Liver (tissue), 9 donors: ENCODE results near the gene JAZF1. TPM values are rescaled to one million over a fixed set of nuclear protein-coding genes. Genes with fewer than 3 reads are reported as not detected.
A peak's percentile ranks its signal among the peaks of the same experiment; 100 is the strongest.

Experiments used
- DNase-seq: peaks from one replicate; pipeline ENCODE4 v3.0.0-alpha.2; 2017; ENCODE audit warnings: low spot score
- H3K27ac ChIP-seq, 2 donors: one replicate each; pipeline ENCODE4 v1.7.0; 2013; ENCODE audit warnings: inconsistent platforms in 2 of 2, low read length in 2 of 2, control low read depth in 1 of 2, low read depth in 1 of 2, mild to moderate bottlenecking in 1 of 2
- H3K27me3 ChIP-seq, 4 donors: one replicate each; pipeline versions ENCODE4 v1.6.1 to v1.7.0; 2013; ENCODE audit warnings: low read length in 3 of 4, inconsistent platforms in 1 of 4, mild to moderate bottlenecking in 1 of 4, moderate library complexity in 1 of 4; ENCODE audit not compliant: control insufficient read depth in 4 of 4, insufficient read depth in 4 of 4
- H3K36me3 ChIP-seq, 4 donors: one replicate each; pipeline versions ENCODE4 v1.6.1 to v1.7.0; 2013; ENCODE audit warnings: low read length in 3 of 4, mild to moderate bottlenecking in 3 of 4, low read depth in 1 of 4, moderate library complexity in 1 of 4; ENCODE audit not compliant: control insufficient read depth in 4 of 4, insufficient read depth in 3 of 4
- H3K4me1 ChIP-seq, 4 donors: one replicate each; pipeline versions ENCODE4 v1.6.1 to v1.7.0; 2013; ENCODE audit warnings: low read length in 3 of 4, mild to moderate bottlenecking in 3 of 4, moderate library complexity in 1 of 4; ENCODE audit not compliant: control insufficient read depth in 4 of 4, insufficient read depth in 4 of 4
- H3K4me3 ChIP-seq, 3 donors: one replicate each; pipeline versions ENCODE4 v1.6.1 to v1.7.0; 2013; ENCODE audit warnings: low read length in 3 of 3, control low read depth in 1 of 3, low read depth in 1 of 3, mild to moderate bottlenecking in 1 of 3
- H3K9ac ChIP-seq, 2 donors: one replicate each; pipeline ENCODE4 v1.7.0; 2013; ENCODE audit warnings: low read length in 2 of 2, mild to moderate bottlenecking in 2 of 2, moderate library complexity in 2 of 2, control low read depth in 1 of 2, low read depth in 1 of 2
- H3K9me3 ChIP-seq, 4 donors: one replicate each; pipeline versions ENCODE4 v1.6.1 to v1.7.0; 2013; ENCODE audit warnings: low read length in 3 of 4; ENCODE audit not compliant: control insufficient read depth in 4 of 4
- CTCF ChIP-seq: fragments of 150-350 bp; IDR thresholded peaks from 2 replicates; pipeline ENCODE4 v1.5.1; 2017; ENCODE audit warnings: improper control_type of control experiment, low read depth, low read length; ENCODE audit not compliant: missing input control
- EGR1 ChIP-seq, 2 donors: IDR thresholded peaks; 2 replicates each; pipeline ENCODE4 v1.6.1; 2016 to 2018; ENCODE audit warnings: antibody characterized with exemption in 2 of 2, low read depth in 2 of 2
- GABPA ChIP-seq, 2 donors: IDR thresholded peaks in 1 of 2; conservative IDR thresholded peaks in 1 of 2; 2 replicates each; pipeline ENCODE4 v1.6.1; 2016; ENCODE audit warnings: antibody characterized with exemption in 2 of 2, mild to moderate bottlenecking in 1 of 2, moderate library complexity in 1 of 2
- HNF4A ChIP-seq, 2 donors: conservative IDR thresholded peaks; 2 replicates each; pipeline ENCODE4 v1.6.1; 2016; ENCODE audit warnings: antibody characterized with exemption in 2 of 2, mild to moderate bottlenecking in 2 of 2
- JUND ChIP-seq, 2 donors: IDR thresholded peaks; 2 replicates each; pipeline ENCODE4 v1.6.1; 2016; ENCODE audit warnings: antibody characterized with exemption in 2 of 2
- RAD21 ChIP-seq, 2 donors: IDR thresholded peaks; 2 replicates each; pipeline ENCODE4 v1.6.1; 2016; ENCODE audit warnings: antibody characterized with exemption in 2 of 2, mild to moderate bottlenecking in 2 of 2
- RXRA ChIP-seq, 2 donors: IDR thresholded peaks; 2 replicates each; pipeline ENCODE4 v1.6.1; 2017 to 2018; ENCODE audit warnings: antibody characterized with exemption in 2 of 2, mild to moderate bottlenecking in 1 of 2
- TAF1 ChIP-seq: conservative IDR thresholded peaks from 2 replicates; pipeline ENCODE4 v1.6.1; 2016; ENCODE audit warnings: antibody characterized with exemption, mild to moderate bottlenecking
- YY1 ChIP-seq: IDR thresholded peaks from 2 replicates; pipeline ENCODE4 v1.6.1; 2016; ENCODE audit warnings: antibody characterized with exemption, mild to moderate bottlenecking
- ZBTB33 ChIP-seq: IDR thresholded peaks from 2 replicates; pipeline ENCODE4 v1.6.1; 2016; ENCODE audit warnings: antibody characterized with exemption
- WGBS: extraction: QIAGEN DNeasy Blood & Tissue Kit; methylation state at CpG from one replicate; pipeline ENCODE4 v1.1.7; 2013; 5-methylcytosine and 5-hydroxymethylcytosine counted together
- polyA plus RNA-seq, 2 donors: library from polyadenylated mRNA; stranded (reverse) in 1 of 2; unstranded in 1 of 2; fragments of 200-250 nt in 1 of 2; fragments of >200 nt in 1 of 2; fragmentation: Nextera tagmentation in 1 of 2; extraction: Ambion mirVana in 1 of 2; gene quantifications; one replicate each; pipeline versions ENCODE4 v1.2.1 to v1.2.3, GENCODE V29; 2013 to 2015
- total RNA-seq, 2 donors: library from RNA; depleted of rRNA; stranded (reverse); fragments of >200 nt; gene quantifications; one replicate each; pipeline ENCODE4 v1.2.3, GENCODE V29; 2014
- donor health status: healthy.
- donor health status: healthy.
- donor health status: healthy.
- donor health status: healthy.
- donor health status: healthy.

Gene JAZF1
- total and polyA plus RNA-seq, 4 donors = 2.7 to 17.8 (median 4.0) TPM

GRCh38 chr7:27933671-27934565 is 246.7 kb downstream of the JAZF1 start:
- no peak for DNase-seq
- H3K36me3 ChIP-seq = no peaks in the 10 kb centered on the region
- no peaks in the 10 kb centered on the region for H3K27me3 ChIP-seq
- WGBS = 91% methylated on average over 3 of the region's 3 CpGs
- no peak overlapping the region for H3K4me3 ChIP-seq
- no peak overlapping the region for H3K9ac ChIP-seq
- no peaks in the 10 kb centered on the region for H3K4me1 ChIP-seq
- H3K9me3 ChIP-seq = no peaks in the 10 kb centered on the region
- TF ChIP-seq RXRA (IDR thresholded peaks at IDR 0.05) = no peak
- peak; percentile 3 for TF ChIP-seq CTCF
- TF ChIP-seq RAD21 (IDR thresholded peaks at IDR 0.05) = peak; percentile 23 to 32
- no peak for TF ChIP-seq EGR1 (IDR thresholded peaks at IDR 0.05; ENCODE audit: low read depth in 2 of 2)
- no peak overlapping the region for H3K27ac ChIP-seq

- Histone ChIP-seq H3K9me3 (no peaks in the 10 kb centered on the region), H3K36me3 (no peaks in the 10 kb centered on the region), H3K27me3 (no peaks in the 10 kb centered on the region), H3K4me1 (no peaks in the 10 kb centered on the region), H3K27ac (no peak overlapping the region), H3K4me3 (no peak overlapping the region), H3K9ac (no peak overlapping the region)
- no peak for DNase-seq
- TF ChIP-seq YY1 (no peak), JUND (IDR thresholded peaks at IDR 0.05) (no peak), TAF1 (no peak), GABPA (IDR thresholded peaks at IDR 0.05 in 1 of 2, conservative IDR thresholded peaks at IDR 0.05 in 1 of 2) (no peak), ZBTB33 (no peak), RAD21 (IDR thresholded peaks at IDR 0.05) (no peak), CTCF (no peak), HNF4A (conservative IDR thresholded peaks at IDR 0.05) (no peak)
Observed at GRCh38 chr7:27930910-27931476, 249.6 kb downstream of the JAZF1 start.
